Neutrophil (primary cell): Measurements from ENCODE around the gene RFC5.
"Not testable (repeated sequence)": the region's sequence is repeated elsewhere in the genome, so short reads cannot be mapped to it uniquely, and the experiment has no call there.

Experiments used
- H3K27ac ChIP-seq: fragments of 200-600 bp; sonication (generic); 2 replicates; pipeline ENCODE4 v1.5.1; 2016; ENCODE audit warnings: mild to moderate bottlenecking, moderate library complexity
- H3K27me3 ChIP-seq: fragments of 200-600 bp; sonication (generic); 2 replicates; pipeline ENCODE4 v1.6.0; 2016; ENCODE audit warnings: mild to moderate bottlenecking
- H3K36me3 ChIP-seq: fragments of 200-600 bp; sonication (generic); 2 replicates; pipeline ENCODE4 v1.5.1; 2017
- H3K4me1 ChIP-seq, 2 experiments: fragments of 200-600 bp in 1 of 2; sonication (generic) in 1 of 2; 1 replicate in 1 of 2; 2 replicates in 1 of 2; pipeline versions ENCODE4 v1.5.1 to v1.6.1; 2013 to 2016; ENCODE audit warnings: low read depth in 1 of 2, low read length in 1 of 2, mild to moderate bottlenecking in 1 of 2, moderate library complexity in 1 of 2; ENCODE audit not compliant: control insufficient read depth in 1 of 2, insufficient read depth in 1 of 2
- H3K4me3 ChIP-seq, 2 experiments: fragments of 200-600 bp in 1 of 2; sonication (generic) in 1 of 2; 1 replicate in 1 of 2; 2 replicates in 1 of 2; pipeline ENCODE4 v1.5.1; 2013 to 2016; ENCODE audit warnings: low read depth in 1 of 2, low read length in 1 of 2, mild to moderate bottlenecking in 1 of 2, moderate library complexity in 1 of 2
- H3K9me3 ChIP-seq: fragments of 200-600 bp; sonication (generic); 2 replicates; pipeline ENCODE4 v1.5.1; 2016
- TF ChIP-seq, protein P1 (sequence below): fragments of 200-600 bp; sonication (generic); IDR thresholded peaks from 2 replicates; pipeline ENCODE4 v1.5.1; 2016; ENCODE audit warnings: antibody characterized with exemption

RFC5 gene

DNA sequence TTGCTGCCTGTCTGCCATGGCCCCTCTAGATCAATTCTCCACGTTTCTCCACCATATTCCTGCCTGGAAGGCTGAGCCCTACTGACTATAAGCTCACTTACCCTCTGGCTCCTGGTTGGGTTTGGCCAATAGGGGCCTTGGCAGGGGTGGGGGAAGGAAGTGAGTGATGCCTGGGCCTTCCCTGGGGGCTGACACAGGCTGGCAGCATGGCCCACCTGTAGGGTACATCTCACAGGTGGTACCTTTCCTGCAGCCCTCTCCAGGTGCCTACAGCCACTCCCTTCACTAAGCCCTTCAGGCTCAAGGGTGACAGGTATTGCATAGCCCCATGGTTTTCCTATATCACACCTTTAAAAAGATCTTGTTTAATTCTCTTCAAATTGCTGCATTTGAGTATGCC, 3.5 kb downstream of the RFC5 start:
- H3K4me1 ChIP-seq, result peaks cover 11 to 14% of the 10 kb centered on the region in 2 experiments
- no peaks in the 10 kb centered on the region for H3K9me3 ChIP-seq
- TF ChIP-seq, protein P1, sequence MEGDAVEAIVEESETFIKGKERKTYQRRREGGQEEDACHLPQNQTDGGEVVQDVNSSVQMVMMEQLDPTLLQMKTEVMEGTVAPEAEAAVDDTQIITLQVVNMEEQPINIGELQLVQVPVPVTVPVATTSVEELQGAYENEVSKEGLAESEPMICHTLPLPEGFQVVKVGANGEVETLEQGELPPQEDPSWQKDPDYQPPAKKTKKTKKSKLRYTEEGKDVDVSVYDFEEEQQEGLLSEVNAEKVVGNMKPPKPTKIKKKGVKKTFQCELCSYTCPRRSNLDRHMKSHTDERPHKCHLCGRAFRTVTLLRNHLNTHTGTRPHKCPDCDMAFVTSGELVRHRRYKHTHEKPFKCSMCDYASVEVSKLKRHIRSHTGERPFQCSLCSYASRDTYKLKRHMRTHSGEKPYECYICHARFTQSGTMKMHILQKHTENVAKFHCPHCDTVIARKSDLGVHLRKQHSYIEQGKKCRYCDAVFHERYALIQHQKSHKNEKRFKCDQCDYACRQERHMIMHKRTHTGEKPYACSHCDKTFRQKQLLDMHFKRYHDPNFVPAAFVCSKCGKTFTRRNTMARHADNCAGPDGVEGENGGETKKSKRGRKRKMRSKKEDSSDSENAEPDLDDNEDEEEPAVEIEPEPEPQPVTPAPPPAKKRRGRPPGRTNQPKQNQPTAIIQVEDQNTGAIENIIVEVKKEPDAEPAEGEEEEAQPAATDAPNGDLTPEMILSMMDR, result no peak
- no peak overlapping the region for H3K27ac ChIP-seq
- H3K27me3 ChIP-seq, result no peaks in the 10 kb centered on the region
- peaks cover 40% of the 10 kb centered on the region for H3K36me3 ChIP-seq
- no peak overlapping the region for H3K4me3 ChIP-seq

DNA sequence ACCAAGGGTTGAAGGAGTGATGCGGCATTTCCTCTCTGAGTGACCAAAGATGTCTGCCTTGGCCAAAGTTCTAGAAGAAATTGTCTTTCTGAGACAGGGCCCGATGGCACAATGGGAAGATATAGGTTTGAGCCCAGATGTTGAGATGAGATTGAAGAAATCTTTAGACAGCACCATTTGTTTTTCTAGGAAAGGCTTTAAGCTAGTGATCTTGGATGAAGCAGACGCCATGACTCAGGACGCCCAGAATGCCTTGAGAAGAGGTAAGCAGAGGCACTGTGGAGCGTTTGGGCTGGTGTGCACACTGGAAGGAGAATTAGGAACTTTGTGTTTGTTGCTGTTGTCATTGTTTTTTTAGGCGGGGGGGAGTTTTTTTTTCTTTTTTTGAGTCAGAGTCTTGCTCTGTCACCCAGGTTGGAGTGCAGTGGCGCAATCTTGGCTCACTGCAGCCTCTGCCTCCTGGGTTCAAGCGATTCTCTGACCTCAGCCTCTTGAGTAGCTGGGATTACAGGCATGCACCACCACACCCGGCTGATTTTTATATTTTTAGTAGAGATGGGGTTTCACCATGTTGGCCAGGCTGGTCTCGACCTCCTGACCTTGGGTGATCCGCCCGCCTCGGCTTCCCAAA, 5.7 kb downstream of the RFC5 start:
- peaks cover 62% of the 10 kb centered on the region for H3K36me3 ChIP-seq
- H3K9me3 ChIP-seq, H3K27me3 ChIP-seq, H3K4me3 ChIP-seq, H3K4me1 ChIP-seq, H3K27ac ChIP-seq: not testable (repeated sequence)

DNA sequence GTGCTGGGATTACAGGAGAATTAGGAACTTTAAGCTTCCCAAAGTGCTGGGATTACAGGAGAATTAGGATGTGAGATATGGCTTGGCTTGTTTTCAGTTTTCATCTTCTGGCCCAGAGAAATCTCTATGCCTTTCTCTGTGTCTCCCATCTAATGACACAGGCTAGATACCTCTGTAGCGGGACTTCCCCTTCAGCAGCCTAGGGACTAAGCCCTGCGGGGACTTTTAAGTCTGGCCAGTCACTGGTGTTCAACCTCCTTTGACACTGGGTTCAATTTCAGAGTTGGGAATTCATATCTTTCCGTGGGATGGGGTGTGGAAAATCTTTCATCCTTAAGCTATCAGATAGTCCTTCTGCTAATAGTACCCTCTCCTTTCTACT, 6.2 kb downstream of the RFC5 start:
- Histone ChIP-seq H3K27me3 (no peaks in the 10 kb centered on the region), H3K27ac (no peak overlapping the region), H3K36me3 (peaks cover 67% of the 10 kb centered on the region), H3K4me3 (no peak overlapping the region), H3K4me1 (no peaks in the 10 kb centered on the region), H3K9me3 (no peaks in the 10 kb centered on the region)
- TF ChIP-seq, protein P1, result no peak

DNA sequence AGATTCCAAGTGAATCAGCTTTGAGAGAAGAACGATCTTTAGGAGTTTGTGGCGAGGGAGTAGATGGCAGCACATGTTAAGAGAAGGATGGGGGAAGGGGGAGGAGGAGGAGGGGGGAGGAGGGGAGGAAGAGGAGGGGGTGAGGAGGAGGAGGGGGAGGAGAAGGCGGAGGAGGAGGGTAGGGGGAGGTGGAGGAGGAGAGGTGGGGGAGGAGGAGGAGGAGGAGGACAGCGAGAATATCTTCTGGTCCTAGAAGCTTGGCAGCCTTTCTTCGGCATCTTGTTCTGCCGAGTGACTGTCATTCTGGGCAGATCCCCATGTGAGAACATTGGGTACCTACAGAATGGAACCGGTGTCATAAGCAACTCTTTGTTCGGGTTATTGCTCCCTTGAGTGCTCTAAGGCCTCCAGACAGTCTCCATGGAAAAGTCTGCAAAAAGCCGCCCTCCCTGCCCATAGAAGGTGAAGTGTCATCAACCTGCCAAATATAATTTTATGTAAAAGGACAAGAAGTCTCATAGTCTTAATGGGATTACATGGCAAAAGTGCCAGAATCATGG, 6.9 kb downstream of the RFC5 start:
- TF ChIP-seq, protein P1, result no peak
- H3K9me3 ChIP-seq, result no peaks in the 10 kb centered on the region
- no peak overlapping the region for H3K4me3 ChIP-seq
- no peaks in the 10 kb centered on the region for H3K27me3 ChIP-seq
- peaks cover 74% of the 10 kb centered on the region for H3K36me3 ChIP-seq
- no peak overlapping the region for H3K27ac ChIP-seq
- H3K4me1 ChIP-seq, result no peaks in the 10 kb centered on the region

DNA sequence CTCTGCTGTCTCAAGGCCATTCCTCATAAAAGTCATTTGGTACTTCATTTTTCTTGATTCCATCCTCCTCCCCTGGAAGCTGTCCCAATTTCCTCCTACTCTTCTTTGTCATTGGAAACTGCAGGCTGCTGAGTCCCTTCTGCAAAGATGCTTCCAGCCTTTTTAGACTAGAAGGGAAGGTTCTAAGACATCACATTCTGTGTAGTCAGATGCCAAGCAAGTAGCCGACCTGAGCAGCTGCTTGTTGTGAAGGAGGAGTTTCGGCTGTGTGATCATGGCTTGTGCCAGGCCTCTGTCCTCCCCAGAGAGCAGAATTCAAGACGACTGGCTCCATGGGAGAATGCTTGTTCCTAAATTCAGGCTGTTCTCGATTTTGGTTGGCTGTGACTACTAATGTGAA, 8.7 kb downstream of the RFC5 start:
- Histone ChIP-seq H3K27ac (no peak overlapping the region), H3K9me3 (no peaks in the 10 kb centered on the region), H3K27me3 (no peaks in the 10 kb centered on the region), H3K4me1 (no peaks in the 10 kb centered on the region), H3K36me3 (peaks cover 74% of the 10 kb centered on the region), H3K4me3 (no peak overlapping the region)
- TF ChIP-seq, protein P1, result no peak

DNA sequence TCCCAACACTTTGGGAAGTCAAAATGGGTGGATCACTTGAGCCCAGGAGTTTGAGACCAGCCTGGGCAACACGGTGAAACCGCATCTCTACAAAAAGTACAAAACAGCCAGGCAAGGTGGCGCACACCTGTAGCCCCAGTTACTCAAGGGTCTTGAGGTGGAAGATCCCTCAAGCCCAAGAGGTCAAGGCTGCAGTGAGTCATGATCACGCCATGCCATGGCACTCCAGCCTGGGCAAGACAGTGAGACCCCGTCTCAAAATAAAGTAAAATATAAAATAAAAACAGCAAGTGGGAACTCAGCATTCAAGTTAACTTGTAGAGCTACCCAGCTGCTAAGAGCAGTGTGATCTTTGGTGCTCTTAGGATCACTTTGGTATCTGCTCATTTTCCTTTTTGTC, 12.7 kb downstream of the RFC5 start:
- Histone ChIP-seq H3K4me1 (no peaks in the 10 kb centered on the region), H3K36me3 (peaks cover 96% of the 10 kb centered on the region), H3K27me3 (no peaks in the 10 kb centered on the region), H3K9me3 (no peaks in the 10 kb centered on the region), H3K27ac (no peak overlapping the region), H3K4me3 (no peak overlapping the region)
- TF ChIP-seq, protein P1, result no peak
